TTC549 (cell line): ENCODE measurements around the gene ACTRT2.

Source experiments
- FAIRE-seq: peaks from 2 replicates; lab custom pipeline; 2012; peaks lifted over from hg19 to GRCh38; lab: Jason Lieb, UNC

ACTRT2 gene

GRCh38 chr1:2983706-2984398 lies 37.4 kb upstream of the ACTRT2 start:
- FAIRE-seq = no peak

GRCh38 chr1:2984399-2985061 lies 36.7 kb upstream of the ACTRT2 start:
- FAIRE-seq = no peak

- no peak for FAIRE-seq
These were observed 36.2 kb upstream of the ACTRT2 start for GRCh38 chr1:2985067-2985561.

- no peak for FAIRE-seq
These were observed 35.3 kb upstream of the ACTRT2 start for GRCh38 chr1:2985694-2986548.

GRCh38 chr1:2986549-2987305 lies 34.5 kb upstream of the ACTRT2 start:
- FAIRE-seq = no peak

GRCh38 chr1:2987773-2988172 lies 33.5 kb upstream of the ACTRT2 start:
- FAIRE-seq = no peak

GRCh38 chr1:2988256-2988655 lies 33.0 kb upstream of the ACTRT2 start:
- no peak for FAIRE-seq

GRCh38 chr1:2989185-2989584 lies 32.1 kb upstream of the ACTRT2 start:
- FAIRE-seq = no peak

- no peak for FAIRE-seq
These were observed 31.3 kb upstream of the ACTRT2 start for GRCh38 chr1:2989976-2990375.

- no peak for FAIRE-seq
These were observed 30.7 kb upstream of the ACTRT2 start for GRCh38 chr1:2990376-2991115.

GRCh38 chr1:2991753-2992495 lies 29.3 kb upstream of the ACTRT2 start:
- no peak for FAIRE-seq

- FAIRE-seq = no peak
These were observed 22.7 kb upstream of the ACTRT2 start for GRCh38 chr1:2998503-2999100.

- FAIRE-seq = no peak
These were observed 22.1 kb upstream of the ACTRT2 start for GRCh38 chr1:2999138-2999537.

GRCh38 chr1:2999571-2999970 lies 21.7 kb upstream of the ACTRT2 start:
- FAIRE-seq = no peak

- no peak for FAIRE-seq
These were observed 21.1 kb upstream of the ACTRT2 start for GRCh38 chr1:3000214-3000613.

- no peak for FAIRE-seq
These were observed 20.4 kb upstream of the ACTRT2 start for GRCh38 chr1:3000671-3001470.

GRCh38 chr1:3001471-3002348 lies 19.6 kb upstream of the ACTRT2 start:
- FAIRE-seq = no peak

- FAIRE-seq = no peak
These were observed 18.8 kb upstream of the ACTRT2 start for GRCh38 chr1:3002349-3003038.
